ENCODE data around the gene TMEM169.

The TMEM169 gene

GRCh38 chr2:216108310-216108966 is 26.7 kb downstream of the TMEM169 start:
- Histone ChIP-seq H3K9me3 (ENCODE audit: low read length) (no peaks in the 10 kb centered on the region), H3K4me3 (ENCODE audit: low read depth in 1 of 2, low read length in 2 of 2) (peak overlapping the region in 1 of 2 donors; percentile 28), H3K27me3 (ENCODE audit: control insufficient read depth in 1 of 2, insufficient read depth in 2 of 2, low read length in 2 of 2) (no peaks in the 10 kb centered on the region), H3K4me1 (ENCODE audit: insufficient read depth, low read length) (peaks cover 25% of the 10 kb centered on the region), H3K36me3 (ENCODE audit: insufficient read depth, low read length) (peaks cover 30% of the 10 kb centered on the region), H3K27ac (ENCODE audit: low read depth, low read length) (no peak overlapping the region), H3K9ac (ENCODE audit: low read length) (no peak overlapping the region)

GRCh38 chr2:216108967-216109921 is 27.5 kb downstream of the TMEM169 start, which contains the start of gene XRCC5:
TSS of gene XRCC5 (plus strand) at chr2:216109348. CDS start at chr2:216109437, 89 bp downstream.
- Histone ChIP-seq H3K4me1 (ENCODE audit: insufficient read depth, low read length) (peaks cover 29% of the 10 kb centered on the region), H3K4me3 (ENCODE audit: low read depth in 1 of 2, low read length in 2 of 2) (peak within 1 kb of the TSS; percentile 76 to 99), H3K9me3 (ENCODE audit: low read length) (no peaks in the 10 kb centered on the region), H3K9ac (ENCODE audit: low read length) (peak within 1 kb of the TSS; percentile 99), H3K27ac (ENCODE audit: low read depth, low read length) (peak within 1 kb of the TSS; percentile 88), H3K27me3 (ENCODE audit: control insufficient read depth in 1 of 2, insufficient read depth in 2 of 2, low read length in 2 of 2) (no peaks in the 10 kb centered on the region), H3K36me3 (ENCODE audit: insufficient read depth, low read length) (peaks cover 38% of the 10 kb centered on the region)

- H3K4me3 ChIP-seq (ENCODE audit: low read depth in 1 of 2, low read length in 2 of 2), result peak overlapping the region; percentile 76 to 99
- peaks cover 39% of the 10 kb centered on the region for H3K36me3 ChIP-seq (ENCODE audit: insufficient read depth, low read length)
- H3K9ac ChIP-seq (ENCODE audit: low read length), result peak overlapping the region; percentile 99
- peak overlapping the region; percentile 88 for H3K27ac ChIP-seq (ENCODE audit: low read depth, low read length)
- no peaks in the 10 kb centered on the region for H3K27me3 ChIP-seq (ENCODE audit: control insufficient read depth in 1 of 2, insufficient read depth in 2 of 2, low read length in 2 of 2)
- H3K4me1 ChIP-seq (ENCODE audit: insufficient read depth, low read length), result peaks cover 33% of the 10 kb centered on the region
- no peaks in the 10 kb centered on the region for H3K9me3 ChIP-seq (ENCODE audit: low read length)
Measured at GRCh38 chr2:216109962-216110614, 28.4 kb downstream of the TMEM169 start.

GRCh38 chr2:216110620-216111019 is 28.9 kb downstream of the TMEM169 start:
- Histone ChIP-seq H3K9me3 (ENCODE audit: low read length) (no peaks in the 10 kb centered on the region), H3K4me1 (ENCODE audit: insufficient read depth, low read length) (peaks cover 33% of the 10 kb centered on the region), H3K36me3 (ENCODE audit: insufficient read depth, low read length) (peaks cover 39% of the 10 kb centered on the region), H3K27ac (ENCODE audit: low read depth, low read length) (no peak overlapping the region), H3K9ac (ENCODE audit: low read length) (peak overlapping the region; percentile 99), H3K4me3 (ENCODE audit: low read depth in 1 of 2, low read length in 2 of 2) (peak overlapping the region in 1 of 2 donors; percentile 99), H3K27me3 (ENCODE audit: control insufficient read depth in 1 of 2, insufficient read depth in 2 of 2, low read length in 2 of 2) (no peaks in the 10 kb centered on the region)

- Histone ChIP-seq H3K36me3 (ENCODE audit: insufficient read depth, low read length) (peaks cover 39% of the 10 kb centered on the region), H3K4me3 (ENCODE audit: low read depth in 1 of 2, low read length in 2 of 2) (no peak overlapping the region), H3K4me1 (ENCODE audit: insufficient read depth, low read length) (peaks cover 33% of the 10 kb centered on the region), H3K9ac (ENCODE audit: low read length) (no peak overlapping the region), H3K27me3 (ENCODE audit: control insufficient read depth in 1 of 2, insufficient read depth in 2 of 2, low read length in 2 of 2) (no peaks in the 10 kb centered on the region), H3K27ac (ENCODE audit: low read depth, low read length) (no peak overlapping the region), H3K9me3 (ENCODE audit: low read length) (no peaks in the 10 kb centered on the region)
Measured at GRCh38 chr2:216111122-216111521, 29.4 kb downstream of the TMEM169 start.

- H3K9me3 ChIP-seq (ENCODE audit: low read length), result no peaks in the 10 kb centered on the region
- peaks cover 33% of the 10 kb centered on the region for H3K4me1 ChIP-seq (ENCODE audit: insufficient read depth, low read length)
- H3K4me3 ChIP-seq (ENCODE audit: low read depth in 1 of 2, low read length in 2 of 2), result no peak overlapping the region
- H3K27ac ChIP-seq (ENCODE audit: low read depth, low read length), result no peak overlapping the region
- no peaks in the 10 kb centered on the region for H3K27me3 ChIP-seq (ENCODE audit: control insufficient read depth in 1 of 2, insufficient read depth in 2 of 2, low read length in 2 of 2)
- H3K9ac ChIP-seq (ENCODE audit: low read length), result no peak overlapping the region
- H3K36me3 ChIP-seq (ENCODE audit: insufficient read depth, low read length), result peaks cover 50% of the 10 kb centered on the region
Measured at GRCh38 chr2:216112926-216113325, 31.2 kb downstream of the TMEM169 start.

- peaks cover 33% of the 10 kb centered on the region for H3K4me1 ChIP-seq (ENCODE audit: insufficient read depth, low read length)
- no peaks in the 10 kb centered on the region for H3K27me3 ChIP-seq (ENCODE audit: control insufficient read depth in 1 of 2, insufficient read depth in 2 of 2, low read length in 2 of 2)
- no peak overlapping the region for H3K4me3 ChIP-seq (ENCODE audit: low read depth in 1 of 2, low read length in 2 of 2)
- H3K36me3 ChIP-seq (ENCODE audit: insufficient read depth, low read length), result peaks cover 56% of the 10 kb centered on the region
- no peaks in the 10 kb centered on the region for H3K9me3 ChIP-seq (ENCODE audit: low read length)
- H3K27ac ChIP-seq (ENCODE audit: low read depth, low read length), result no peak overlapping the region
- H3K9ac ChIP-seq (ENCODE audit: low read length), result no peak overlapping the region
Measured at GRCh38 chr2:216113572-216113971, 31.9 kb downstream of the TMEM169 start.

GRCh38 chr2:216114382-216114713 is 32.6 kb downstream of the TMEM169 start:
- Histone ChIP-seq H3K27me3 (ENCODE audit: control insufficient read depth in 1 of 2, insufficient read depth in 2 of 2, low read length in 2 of 2) (no peaks in the 10 kb centered on the region), H3K9me3 (ENCODE audit: low read length) (no peaks in the 10 kb centered on the region), H3K4me3 (ENCODE audit: low read depth in 1 of 2, low read length in 2 of 2) (no peak overlapping the region), H3K4me1 (ENCODE audit: insufficient read depth, low read length) (peaks cover 33% of the 10 kb centered on the region), H3K36me3 (ENCODE audit: insufficient read depth, low read length) (peaks cover 63% of the 10 kb centered on the region), H3K9ac (ENCODE audit: low read length) (no peak overlapping the region), H3K27ac (ENCODE audit: low read depth, low read length) (no peak overlapping the region)

- Histone ChIP-seq H3K9me3 (ENCODE audit: low read length) (no peaks in the 10 kb centered on the region), H3K9ac (ENCODE audit: low read length) (peak overlapping the region; percentile 65), H3K36me3 (ENCODE audit: insufficient read depth, low read length) (peaks cover 69% of the 10 kb centered on the region), H3K27ac (ENCODE audit: low read depth, low read length) (peak overlapping the region; percentile 64), H3K27me3 (ENCODE audit: control insufficient read depth in 1 of 2, insufficient read depth in 2 of 2, low read length in 2 of 2) (no peaks in the 10 kb centered on the region), H3K4me3 (ENCODE audit: low read depth in 1 of 2, low read length in 2 of 2) (peak overlapping the region; percentile 77 to 84), H3K4me1 (ENCODE audit: insufficient read depth, low read length) (peaks cover 30% of the 10 kb centered on the region)
Measured at GRCh38 chr2:216114714-216115531, 33.2 kb downstream of the TMEM169 start.

GRCh38 chr2:216116418-216116817 is 34.7 kb downstream of the TMEM169 start:
- no peak overlapping the region for H3K4me3 ChIP-seq (ENCODE audit: low read depth in 1 of 2, low read length in 2 of 2)
- H3K9me3 ChIP-seq (ENCODE audit: low read length), result no peaks in the 10 kb centered on the region
- peaks cover 17% of the 10 kb centered on the region for H3K4me1 ChIP-seq (ENCODE audit: insufficient read depth, low read length)
- no peak overlapping the region for H3K27ac ChIP-seq (ENCODE audit: low read depth, low read length)
- peaks cover 68% of the 10 kb centered on the region for H3K36me3 ChIP-seq (ENCODE audit: insufficient read depth, low read length)
- H3K9ac ChIP-seq (ENCODE audit: low read length), result no peak overlapping the region
- no peaks in the 10 kb centered on the region for H3K27me3 ChIP-seq (ENCODE audit: control insufficient read depth in 1 of 2, insufficient read depth in 2 of 2, low read length in 2 of 2)

Measured in muscle layer of colon (tissue), 2 donors.